Measurements from ENCODE around the gene CSNK1D.

The CSNK1D gene

DNA sequence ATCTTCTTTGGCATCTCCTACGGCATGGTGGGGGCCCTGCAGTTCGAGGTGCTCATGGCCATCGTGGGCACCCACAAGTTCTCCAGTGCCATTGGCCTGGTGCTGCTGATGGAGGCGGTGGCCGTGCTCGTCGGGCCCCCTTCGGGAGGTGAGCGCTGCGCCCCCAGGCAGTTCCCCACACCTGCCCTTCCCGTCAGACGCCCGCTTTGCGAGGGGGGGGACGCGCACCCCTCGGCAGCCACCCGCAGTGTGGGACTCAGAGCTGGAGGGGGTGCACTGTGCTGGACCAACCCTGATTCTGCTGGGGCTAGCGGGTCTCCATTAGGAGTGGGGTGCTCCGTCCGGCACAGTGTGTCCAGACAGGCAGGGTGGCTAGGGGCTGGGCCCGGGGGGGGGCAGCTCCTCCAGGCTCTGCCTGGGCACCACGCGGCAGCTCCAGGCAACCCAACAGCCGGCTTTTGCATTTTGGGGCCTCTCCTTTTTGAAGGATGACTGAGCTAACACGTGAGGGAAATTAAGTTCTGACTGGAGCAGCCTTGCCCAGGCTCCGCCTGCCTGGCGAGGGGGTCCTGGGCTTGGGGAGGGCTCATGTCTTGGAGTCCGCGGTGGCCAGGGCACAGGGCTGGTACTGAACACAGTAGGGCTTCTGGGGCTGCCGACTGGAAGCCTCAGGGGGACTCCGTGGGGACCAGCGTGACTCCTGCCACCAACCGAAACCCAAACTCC lies 35.6 kb downstream of the CSNK1D start:
- DNase-seq: no peak

DNA sequence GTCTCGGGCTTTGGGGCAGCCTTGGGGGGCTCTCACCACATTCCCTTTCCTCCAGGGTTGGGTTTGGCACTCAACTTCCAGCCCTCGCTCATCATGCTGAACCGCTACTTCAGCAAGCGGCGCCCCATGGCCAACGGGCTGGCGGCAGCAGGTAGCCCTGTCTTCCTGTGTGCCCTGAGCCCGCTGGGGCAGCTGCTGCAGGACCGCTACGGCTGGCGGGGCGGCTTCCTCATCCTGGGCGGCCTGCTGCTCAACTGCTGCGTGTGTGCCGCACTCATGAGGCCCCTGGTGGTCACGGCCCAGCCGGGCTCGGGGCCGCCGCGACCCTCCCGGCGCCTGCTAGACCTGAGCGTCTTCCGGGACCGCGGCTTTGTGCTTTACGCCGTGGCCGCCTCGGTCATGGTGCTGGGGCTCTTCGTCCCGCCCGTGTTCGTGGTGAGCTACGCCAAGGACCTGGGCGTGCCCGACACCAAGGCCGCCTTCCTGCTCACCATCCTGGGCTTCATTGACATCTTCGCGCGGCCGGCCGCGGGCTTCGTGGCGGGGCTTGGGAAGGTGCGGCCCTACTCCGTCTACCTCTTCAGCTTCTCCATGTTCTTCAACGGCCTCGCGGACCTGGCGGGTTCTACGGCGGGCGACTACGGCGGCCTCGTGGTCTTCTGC lies 36.3 kb downstream of the CSNK1D start:
- no peak for DNase-seq

DNA sequence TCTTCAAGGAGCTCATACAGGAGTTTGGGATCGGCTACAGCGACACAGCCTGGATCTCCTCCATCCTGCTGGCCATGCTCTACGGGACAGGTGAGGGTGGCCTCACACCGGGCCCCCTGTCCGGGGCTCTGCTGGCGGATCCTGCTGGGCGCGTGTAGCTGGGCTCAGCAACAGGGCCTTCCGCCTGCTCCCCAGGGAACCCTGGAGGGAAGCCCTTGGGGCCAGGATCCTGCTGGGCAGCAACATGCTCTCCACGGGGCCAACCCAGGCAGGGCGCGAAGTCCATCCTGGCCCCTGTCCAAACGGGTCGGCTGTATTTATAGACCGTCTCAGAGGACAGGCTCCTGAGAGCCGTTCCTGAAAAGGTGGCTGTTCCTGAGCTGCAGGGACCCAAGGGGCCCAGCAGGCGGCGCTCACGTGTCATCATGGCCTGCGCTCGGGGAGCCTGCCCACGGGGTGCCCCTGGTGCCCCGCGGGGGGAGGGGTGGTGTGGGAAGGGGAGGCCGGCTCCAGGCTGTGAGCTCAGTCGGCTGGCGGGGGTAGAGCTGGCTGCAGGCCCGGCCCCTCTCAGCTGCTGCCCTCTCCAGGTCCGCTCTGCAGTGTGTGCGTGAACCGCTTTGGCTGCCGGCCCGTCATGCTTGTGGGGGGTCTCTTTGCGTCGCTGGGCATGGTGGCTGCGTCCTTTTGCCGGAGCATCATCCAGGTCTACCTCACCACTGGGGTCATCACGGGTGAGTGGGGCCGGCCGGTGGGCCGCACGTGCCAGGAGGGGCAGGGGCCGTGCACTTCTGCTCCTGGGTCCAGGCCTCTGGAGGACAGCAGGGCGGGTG lies 37.1 kb downstream of the CSNK1D start:
- no peak for DNase-seq

DNA sequence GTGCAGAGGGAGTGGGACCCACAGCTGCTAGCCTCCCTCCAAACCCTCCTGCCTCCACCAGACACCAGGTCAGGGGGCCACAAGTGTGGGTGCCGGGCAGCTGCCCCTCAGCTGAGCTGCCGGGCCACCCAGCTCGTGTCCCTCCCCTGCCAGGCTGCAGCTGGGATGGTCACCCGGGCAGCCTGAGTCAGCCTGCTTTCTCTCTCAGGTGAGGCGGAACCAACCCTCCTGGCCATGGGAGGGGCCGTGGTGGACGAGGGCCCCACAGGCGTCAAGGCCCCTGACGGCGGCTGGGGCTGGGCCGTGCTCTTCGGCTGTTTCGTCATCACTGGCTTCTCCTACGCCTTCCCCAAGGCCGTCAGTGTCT lies 37.7 kb downstream of the CSNK1D start:
- no peak for DNase-seq

GRCh38 chr17:82235056-82235774 lies 38.3 kb downstream of the CSNK1D start:
- DNase-seq: no peak

- DNase-seq: no peak
These were observed 39.1 kb downstream of the CSNK1D start for GRCh38 chr17:82234211-82235055.

GRCh38 chr17:82232876-82233785 lies 40.4 kb downstream of the CSNK1D start:
- DNase-seq: no peak

- no peak for DNase-seq
These were observed 41.1 kb downstream of the CSNK1D start for GRCh38 chr17:82232322-82232820.

- DNase-seq: no peak
These were observed 41.8 kb downstream of the CSNK1D start for GRCh38 chr17:82231562-82232321.

- DNase-seq: no peak
These were observed 42.3 kb downstream of the CSNK1D start for GRCh38 chr17:82231312-82231561.

DNA sequence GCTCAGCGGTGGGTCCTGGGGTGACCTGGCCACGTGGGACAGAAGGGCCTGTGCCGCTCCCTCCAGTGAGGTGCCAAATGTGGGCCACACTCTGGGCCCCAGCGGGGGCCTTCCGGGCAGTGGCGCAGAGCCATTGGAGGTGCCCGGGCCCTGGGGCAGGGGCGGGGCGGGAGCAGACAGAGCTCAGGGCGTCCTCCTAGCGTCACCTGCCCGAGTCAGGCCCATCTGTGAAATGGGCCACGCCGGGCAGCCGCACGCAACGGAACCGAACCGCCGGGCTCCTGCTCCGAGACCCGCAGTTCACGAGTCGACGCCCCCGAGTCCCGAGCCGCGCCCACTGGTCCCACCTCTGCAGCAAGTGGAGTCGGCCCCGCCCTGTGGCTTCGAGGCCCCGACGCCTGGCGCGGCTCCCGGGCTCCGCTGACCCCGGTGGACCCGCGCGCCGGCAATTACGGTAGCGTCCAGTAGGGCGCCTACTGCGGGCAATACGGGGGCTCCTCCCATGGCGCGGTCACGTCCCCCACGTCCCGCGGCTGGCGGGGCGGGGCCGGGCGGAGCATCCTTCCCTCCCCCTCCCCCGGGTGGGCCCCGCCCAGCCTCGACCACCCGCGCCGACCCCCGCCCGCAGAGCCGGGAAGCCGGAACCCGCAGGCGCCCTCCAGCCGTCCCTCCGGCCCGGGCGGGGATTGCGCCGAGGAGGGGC lies 42.7 kb downstream of the CSNK1D start:
- peak; percentile 46 for DNase-seq

- DNase-seq: no peak
These were observed 43.5 kb downstream of the CSNK1D start for GRCh38 chr17:82229698-82230608.

GRCh38 chr17:82228842-82229697 lies 44.4 kb downstream of the CSNK1D start, which contains the start of gene SLC16A3:
Gene SLC16A3, plus strand, starts transcription at chr17:82229042. Its CDS starts 6,967 bp downstream, at chr17:82236009.
- DNase-seq: peak; percentile 34

DNA sequence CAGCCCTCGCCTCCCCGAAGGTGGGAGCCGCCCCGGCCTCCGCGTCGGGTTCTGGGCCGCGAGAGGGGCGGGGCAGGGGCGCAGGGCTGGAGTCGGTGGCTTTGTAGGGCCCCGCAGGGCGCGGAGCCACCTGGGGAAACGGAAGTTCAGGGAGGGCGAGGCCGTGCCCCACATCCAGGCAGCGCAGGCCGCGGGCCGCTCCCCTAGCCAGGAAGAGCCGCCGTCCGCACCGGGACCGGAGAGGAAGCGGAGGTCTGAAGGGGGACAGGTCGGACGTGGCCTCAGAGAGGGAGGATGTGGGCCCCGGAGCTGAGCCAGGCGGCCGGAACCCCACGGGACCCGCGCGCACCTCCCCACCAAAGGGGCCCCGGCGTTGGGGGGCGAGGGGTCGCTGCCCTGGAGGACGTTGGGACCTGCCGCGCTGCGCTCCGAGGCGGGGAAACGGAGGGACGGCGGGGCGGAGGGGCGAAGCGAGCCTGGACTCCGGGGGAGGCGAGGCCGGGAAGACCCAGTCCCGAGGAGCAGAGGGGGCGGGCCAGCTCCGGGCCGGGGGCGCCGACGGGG lies 45.1 kb downstream of the CSNK1D start:
- no peak for DNase-seq

DNA sequence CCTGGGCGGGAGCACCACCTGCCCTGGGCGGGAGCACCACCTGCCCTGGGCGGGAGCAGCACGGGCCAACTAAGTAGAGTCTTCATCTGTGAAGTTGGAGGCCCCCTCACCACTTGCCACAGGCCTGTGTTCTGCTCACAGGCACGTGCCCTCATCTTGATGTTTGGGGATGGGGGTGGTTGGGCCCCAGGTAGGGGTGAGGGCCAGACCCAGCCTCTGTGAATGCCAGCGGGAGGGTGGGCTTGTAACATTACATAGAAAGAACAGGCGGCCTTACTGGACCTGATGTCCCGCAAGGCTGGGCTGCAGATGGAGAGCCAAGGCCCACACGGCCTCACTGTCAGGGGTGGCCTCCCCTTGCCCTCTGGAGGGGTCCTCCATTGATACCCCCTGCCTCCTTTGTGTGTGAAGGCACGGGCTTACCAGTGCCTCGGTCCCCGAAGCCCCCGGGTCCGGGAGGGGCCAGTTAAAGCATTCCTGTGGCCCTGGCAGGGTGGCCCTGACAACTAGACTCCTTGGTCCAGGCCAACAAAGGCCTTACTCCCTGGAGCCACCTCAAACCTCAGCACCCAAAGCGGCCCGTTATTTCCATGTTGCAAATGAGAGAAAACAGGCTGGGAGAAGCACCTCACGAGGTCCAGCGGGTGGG lies 45.7 kb downstream of the CSNK1D start:
- no peak for DNase-seq

- no peak for DNase-seq
These were observed 46.5 kb downstream of the CSNK1D start for GRCh38 chr17:82226809-82227628.
